AG04450 (cell line): Measurements from ENCODE around the gene APBA2. TPM values are rescaled to one million over a fixed set of nuclear protein-coding genes. Genes with fewer than 3 reads are reported as not detected.

Experiments used
- CTCF ChIA-PET: fragments of 300-600, 350-600 bp; formaldehyde crosslinking; extraction: SDS; loops from one replicate; lab custom pipeline; 2022; ENCODE audit warnings: antibody characterized with exemption, inconsistent platforms; lab: Charles Lee
- POLR2A ChIA-PET: fragments of 350-600 bp; formaldehyde crosslinking; extraction: SDS; loops from one replicate; lab custom pipeline; 2021; ENCODE audit warnings: antibody characterized with exemption, inconsistent platforms; lab: Yijun Ruan, JAX
- DNase-seq: peaks from one replicate; pipeline ENCODE4 v3.0.0-alpha.2; 2011; ENCODE audit warnings: low read depth, low spot score
- H3K27ac ChIP-seq: one replicate; pipeline ENCODE4 v1.5.1; 2012; ENCODE audit warnings: low read depth, low read length, control low read depth
- H3K27me3 ChIP-seq: one replicate; pipeline ENCODE4 v1.6.0; 2012; ENCODE audit warnings: low read length; ENCODE audit not compliant: control insufficient read depth, insufficient read depth
- H3K4me3 ChIP-seq: 2 replicates; pipeline ENCODE4 v1.5.1; 2011; ENCODE audit warnings: mild to moderate bottlenecking, low read depth, low read length, control low read depth
- H3K9me3 ChIP-seq: 2 replicates; pipeline ENCODE4 v1.5.1; 2012; ENCODE audit warnings: low read length; ENCODE audit not compliant: control insufficient read depth, insufficient read depth
- CTCF ChIP-seq: IDR thresholded peaks from 2 replicates; pipeline ENCODE4 v1.5.1; 2011; ENCODE audit warnings: low read depth, low read length, control low read depth, inconsistent platforms
- polyA plus RNA-seq: library from polyadenylated mRNA; depleted of rRNA; stranded (reverse); fragments of >200 nt; gene quantifications from 2 replicates; pipeline ENCODE4 v1.2.3, GENCODE V29; 2011

APBA2 gene
- polyA plus RNA-seq, 1 experiment = 18.9 TPM

GRCh38 chr15:29063646-29064045 is 177.9 kb downstream of the APBA2 start:
- Histone ChIP-seq H3K27me3 (no peaks in the 10 kb centered on the region), H3K9me3 (no peaks in the 10 kb centered on the region; the same call in 1 of the 2 replicates), H3K4me3 (no peak overlapping the region), H3K27ac (no peak overlapping the region)
- POLR2A ChIA-PET = no interaction called here
- no peak for DNase-seq
- CTCF ChIA-PET = no interaction called here
- no peak for TF ChIP-seq CTCF

- no peak overlapping the region for H3K27ac ChIP-seq
- POLR2A ChIA-PET = no interaction called here
- no peak for TF ChIP-seq CTCF
Observed at GRCh38 chr15:29064290-29064689, 178.5 kb downstream of the APBA2 start.

GRCh38 chr15:29064731-29065130 is 179.0 kb downstream of the APBA2 start:
- Histone ChIP-seq H3K27me3 (no peaks in the 10 kb centered on the region), H3K27ac (no peak overlapping the region), H3K9me3 (peaks cover 2% of the 10 kb centered on the region), H3K4me3 (no peak overlapping the region)
- ChIA-PET CTCF (no interaction called here), POLR2A (no interaction called here)
- TF ChIP-seq CTCF = no peak
- DNase-seq = no peak

More at GRCh38 chr15:29064290-29064689, 178.5 kb downstream of the APBA2 start:
- CTCF ChIA-PET = no interaction called here
- no peaks in the 10 kb centered on the region for H3K27me3 ChIP-seq
- no peak for DNase-seq
- H3K4me3 ChIP-seq = no peak overlapping the region
- H3K9me3 ChIP-seq = no peaks in the 10 kb centered on the region; the same call in 1 of the 2 replicates

- Histone ChIP-seq H3K27ac (no peak overlapping the region), H3K27me3 (no peaks in the 10 kb centered on the region), H3K9me3 (peaks cover 2% of the 10 kb centered on the region), H3K4me3 (no peak overlapping the region)
- DNase-seq = no peak
- TF ChIP-seq CTCF = no peak
- CTCF ChIA-PET = no interaction called here
- POLR2A ChIA-PET = no interaction called here
Observed at GRCh38 chr15:29065571-29065970, 179.8 kb downstream of the APBA2 start.

GRCh38 chr15:29066310-29066709 is 180.5 kb downstream of the APBA2 start:
- no peak for DNase-seq
- Histone ChIP-seq H3K27me3 (no peaks in the 10 kb centered on the region), H3K4me3 (no peak overlapping the region), H3K27ac (no peak overlapping the region), H3K9me3 (peaks cover 2% of the 10 kb centered on the region)
- ChIA-PET POLR2A (no interaction called here), CTCF (no interaction called here)
- TF ChIP-seq CTCF = no peak
